Lung microvascular endothelial cell (primary cell): Measurements from ENCODE around the gene LCN9. TPM values are rescaled to one million over a fixed set of nuclear protein-coding genes. Genes with fewer than 3 reads are reported as not detected.
"Not testable (repeated sequence)": the region's sequence is repeated elsewhere in the genome, so short reads cannot be mapped to it uniquely, and the experiment has no call there.

Source experiments
- DNase-seq, 2 donors: peaks; one replicate each; pipeline versions ENCODE4 v3.0.0 to v3.0.0-alpha.2; 2010; ENCODE audit warnings: low read depth in 2 of 2
- total RNA-seq: library from RNA; depleted of rRNA; stranded (reverse); fragments of >200 nt; gene quantifications from 2 replicates; pipeline ENCODE4 v1.2.1, GENCODE V29; 2014

Gene LCN9
- total RNA-seq, 1 donor from 2014 or later: not detected

DNA sequence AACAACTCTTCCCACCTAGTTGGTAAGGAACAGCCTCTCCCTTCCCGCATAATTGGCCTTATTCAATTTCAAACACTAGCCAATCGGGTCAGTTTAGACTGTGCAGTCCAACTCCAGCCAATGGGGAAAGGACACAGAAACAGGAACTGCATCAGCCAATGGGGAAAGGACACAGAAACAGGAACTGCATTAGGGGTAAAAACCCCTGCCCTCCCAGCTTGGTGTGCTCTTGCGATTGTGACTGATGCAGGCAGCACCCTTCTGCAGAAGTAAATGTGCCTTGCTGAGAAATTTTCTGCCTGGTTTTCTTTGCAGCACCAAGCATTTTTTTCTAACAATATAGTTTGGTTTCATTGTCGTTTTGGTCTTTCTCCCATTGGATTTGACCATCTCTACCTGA is 15.2 kb upstream of the LCN9 start:
- DNase-seq: no peak

DNA sequence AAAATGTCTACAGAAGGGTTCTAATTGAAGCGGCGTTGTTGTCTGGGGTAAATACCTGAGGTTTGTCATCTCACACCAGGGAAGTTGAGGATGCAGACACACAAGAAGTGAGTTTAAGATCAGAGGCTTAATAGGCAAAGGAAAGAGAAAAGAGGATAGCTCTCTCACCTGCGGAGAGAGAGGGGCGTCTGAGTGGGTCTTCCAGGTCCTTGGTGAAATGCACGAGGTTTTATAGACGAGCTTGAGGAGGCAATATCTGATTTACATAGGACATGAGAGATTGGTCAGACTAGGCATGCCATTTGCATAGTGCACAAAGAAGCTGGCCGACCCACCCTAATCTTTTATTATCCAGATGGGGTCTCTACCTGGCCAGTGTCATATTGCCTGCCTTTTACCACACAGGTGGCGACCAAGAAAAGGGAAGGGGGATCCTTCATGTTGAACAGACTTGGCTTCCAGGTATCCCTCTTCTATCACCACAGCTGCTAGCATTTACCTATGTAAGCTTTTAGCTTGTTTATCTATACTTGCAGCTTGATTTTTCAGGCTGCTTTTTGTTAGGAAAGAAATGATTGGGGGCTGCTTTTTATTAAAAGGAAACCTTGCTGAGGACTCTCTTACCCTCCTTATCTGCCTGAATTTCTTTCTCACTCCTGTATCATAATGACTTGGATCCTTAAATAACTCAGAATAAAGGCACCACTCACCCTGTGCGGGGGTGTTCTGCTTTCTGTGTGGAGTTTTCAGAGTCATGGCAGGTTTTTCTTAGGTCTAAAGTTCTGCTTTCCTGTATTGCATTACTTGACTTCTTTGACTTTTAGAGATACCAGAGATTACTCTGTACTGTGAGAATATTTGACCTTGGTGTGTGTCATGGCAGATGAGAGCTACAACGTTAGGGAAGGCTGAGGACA is 14.4 kb upstream of the LCN9 start:
- no peak for DNase-seq

DNA sequence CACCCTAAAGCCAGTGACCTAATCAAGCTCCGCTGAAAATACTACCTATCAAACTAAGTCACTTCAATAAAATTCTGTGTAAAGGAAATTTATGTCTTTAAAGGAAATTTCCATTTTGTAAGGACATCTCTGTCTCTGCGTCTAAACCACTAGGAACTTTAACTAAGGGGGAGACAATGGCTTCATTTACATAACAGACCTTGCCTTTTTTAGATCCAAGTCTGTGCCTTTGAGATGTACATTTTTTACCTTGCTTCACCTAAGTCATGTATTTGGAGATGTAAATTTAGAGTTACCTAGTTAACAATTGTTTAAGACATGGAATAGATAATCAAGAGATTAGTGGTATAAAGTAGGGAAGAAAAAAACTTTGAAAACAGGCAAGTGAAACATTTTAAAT is 13.6 kb upstream of the LCN9 start:
- DNase-seq: no peak

DNA sequence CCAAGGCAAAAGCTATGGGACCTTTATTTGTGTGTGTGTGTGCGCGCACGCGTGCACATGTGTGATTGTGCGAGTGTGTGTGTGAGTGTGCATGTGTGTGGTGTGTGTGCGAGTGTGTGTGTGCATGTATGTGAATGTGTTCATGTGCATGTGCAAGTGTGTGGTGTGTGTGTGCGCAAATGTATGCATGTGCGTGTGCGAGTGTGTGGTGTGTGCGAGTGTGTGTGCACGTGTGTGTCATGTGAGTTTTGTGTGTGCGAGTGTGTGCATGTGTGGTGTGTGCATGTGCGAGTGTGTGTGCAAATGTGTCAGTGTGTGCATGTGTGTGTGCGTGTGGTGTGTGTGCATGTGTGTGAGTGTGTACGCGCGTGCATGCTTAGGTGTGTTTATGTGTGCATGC is 12.7 kb upstream of the LCN9 start:
- DNase-seq: no peak

DNA sequence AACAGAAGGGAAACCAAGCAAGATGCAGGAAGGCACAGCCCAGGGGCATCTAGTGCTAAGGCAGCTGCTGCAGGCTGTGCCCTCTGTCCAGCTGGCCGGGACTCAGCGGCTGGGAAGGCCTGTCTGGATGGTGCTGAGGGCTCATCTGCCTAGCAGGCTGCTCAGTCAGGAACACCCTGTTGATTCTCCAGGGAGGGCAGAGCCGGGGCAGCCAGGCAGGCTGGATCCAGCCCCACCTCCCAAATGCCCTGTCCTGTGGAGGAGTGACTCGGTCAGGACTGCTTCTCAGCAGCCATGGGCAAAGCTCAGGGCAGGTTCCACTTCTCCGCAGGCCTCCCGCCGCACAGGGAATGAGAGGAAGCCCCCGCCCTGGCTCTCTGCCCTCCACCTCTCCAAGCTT is 7.8 kb upstream of the LCN9 start:
- DNase-seq: no peak

DNA sequence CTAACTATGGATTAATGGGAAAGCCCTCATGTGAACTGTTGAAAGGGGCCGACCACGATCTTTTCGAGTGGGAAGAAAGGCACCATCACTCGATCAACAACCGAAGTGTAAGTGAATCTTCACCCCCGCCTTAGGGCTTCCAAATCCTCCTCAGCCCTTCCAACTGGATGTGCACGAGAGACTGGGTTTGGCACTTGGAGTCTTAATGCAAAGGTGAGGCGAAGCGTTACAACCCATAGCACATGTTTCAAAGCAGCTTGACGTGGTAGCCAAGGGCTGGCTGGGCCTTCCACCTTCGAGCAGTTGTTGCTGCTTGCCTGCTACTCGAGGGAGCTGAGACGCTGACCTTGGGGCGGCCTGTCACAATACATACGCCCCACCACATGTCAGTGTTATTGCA is 5.7 kb upstream of the LCN9 start:
- DNase-seq: no peak

DNA sequence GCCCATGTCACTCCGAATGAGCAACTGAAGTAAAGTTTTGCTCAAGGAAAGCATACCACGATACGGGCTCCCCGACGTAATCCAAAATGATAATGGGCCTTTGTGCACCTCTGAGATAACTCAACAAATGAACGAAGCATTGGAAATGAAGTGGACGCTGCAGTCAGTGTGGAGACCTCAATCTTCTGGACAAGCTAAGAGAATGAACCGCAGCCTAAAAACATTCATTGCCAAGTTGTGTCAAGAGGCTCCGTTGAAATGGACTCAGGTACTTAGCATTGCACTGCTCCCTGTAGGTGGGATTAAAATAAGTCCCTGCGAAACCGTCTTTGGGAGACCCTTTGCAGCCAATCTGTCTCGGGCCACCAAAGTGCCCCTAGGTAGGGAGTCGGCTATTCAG is 3.9 kb upstream of the LCN9 start:
- no peak for DNase-seq

DNA sequence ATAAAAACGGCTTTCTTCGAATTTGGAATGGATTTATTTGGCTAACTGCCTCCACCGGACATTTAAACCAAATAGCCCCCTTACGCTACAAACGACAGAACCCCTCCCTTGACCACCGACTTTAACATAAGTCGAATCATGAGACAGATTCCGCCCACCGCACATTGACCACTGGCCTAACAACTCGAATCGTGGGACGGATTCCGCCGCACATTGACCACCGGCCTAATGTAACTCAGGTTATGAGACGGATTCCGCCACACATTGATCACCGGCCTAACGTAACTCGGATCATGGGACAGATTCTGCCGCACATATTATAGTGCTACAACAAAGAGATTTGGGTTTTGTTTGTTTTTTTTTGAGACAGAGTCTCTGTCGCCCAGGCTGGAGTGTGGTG is 2.7 kb upstream of the LCN9 start:
- no peak for DNase-seq

DNA sequence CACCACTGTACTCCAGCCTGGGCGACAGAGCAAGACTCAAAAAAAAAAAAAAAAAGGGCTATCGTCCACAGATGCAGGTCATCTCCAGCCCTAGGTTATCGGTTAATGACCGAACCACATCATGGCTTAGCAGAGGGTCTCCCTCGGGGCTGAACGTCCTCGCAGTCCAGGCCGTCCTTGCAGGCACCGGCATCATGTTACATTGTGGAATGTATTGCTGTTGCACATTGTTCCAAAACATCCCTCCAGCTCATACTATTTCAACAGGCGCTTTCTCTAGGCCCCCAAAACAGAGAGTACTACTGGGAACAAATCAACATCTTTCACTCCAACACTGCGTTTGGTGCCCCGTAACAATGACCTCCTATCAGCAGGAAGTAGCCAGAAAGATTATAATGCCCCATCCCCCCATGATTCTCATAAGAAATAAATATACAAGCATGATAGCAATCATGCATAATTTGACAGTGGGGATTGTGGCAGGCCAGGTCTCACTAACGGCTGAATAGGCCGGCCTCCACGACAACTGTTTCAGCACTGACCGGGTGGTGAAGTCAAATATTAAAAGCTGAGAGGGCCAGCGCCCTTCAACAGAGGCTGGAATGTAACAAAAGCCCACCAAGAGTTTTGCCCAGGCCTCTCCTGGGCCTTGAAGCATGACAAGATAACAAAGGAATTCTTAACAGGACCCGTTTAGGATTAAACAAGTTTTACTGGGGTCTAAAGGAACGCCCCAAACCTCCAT is 1.1 kb upstream of the LCN9 start:
- no peak for DNase-seq

DNA sequence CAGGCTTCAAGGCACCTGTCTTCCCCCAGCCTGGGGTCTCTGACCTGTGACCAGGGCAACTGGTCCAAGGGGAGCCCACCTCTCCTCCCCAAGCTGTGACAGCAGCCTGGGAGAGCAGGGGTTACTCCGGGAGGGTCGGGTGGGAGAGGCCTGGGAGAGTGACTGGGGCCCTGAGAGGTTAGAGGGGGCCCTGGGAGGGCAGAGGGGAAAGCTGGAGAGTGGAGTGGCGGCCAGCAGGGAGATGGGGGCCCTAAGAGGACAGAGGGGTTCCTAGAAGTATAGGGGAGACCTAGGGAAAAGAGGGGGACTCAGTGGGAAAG is 302 bp downstream of the LCN9 start:
- no peak for DNase-seq

DNA sequence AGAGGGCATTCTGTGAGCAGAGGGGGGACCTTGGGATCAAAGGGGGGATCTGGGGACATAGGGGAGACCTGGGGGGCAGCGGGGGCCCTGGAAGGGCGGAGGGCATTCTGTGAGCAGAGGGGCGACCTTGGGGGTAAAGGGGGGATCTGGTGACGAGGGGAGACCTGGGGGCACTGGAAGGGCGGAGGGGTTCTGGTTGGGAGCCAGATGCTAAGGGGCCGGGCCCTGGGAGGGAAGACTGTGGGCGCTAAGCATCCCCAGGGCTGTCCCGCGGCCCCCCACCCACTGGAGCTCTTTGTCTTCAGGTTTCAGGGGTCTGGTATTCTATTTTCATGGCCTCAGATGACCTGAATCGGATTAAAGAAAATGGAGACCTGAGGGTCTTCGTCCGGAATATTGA is 748 bp downstream of the LCN9 start:
- no peak for DNase-seq

DNA sequence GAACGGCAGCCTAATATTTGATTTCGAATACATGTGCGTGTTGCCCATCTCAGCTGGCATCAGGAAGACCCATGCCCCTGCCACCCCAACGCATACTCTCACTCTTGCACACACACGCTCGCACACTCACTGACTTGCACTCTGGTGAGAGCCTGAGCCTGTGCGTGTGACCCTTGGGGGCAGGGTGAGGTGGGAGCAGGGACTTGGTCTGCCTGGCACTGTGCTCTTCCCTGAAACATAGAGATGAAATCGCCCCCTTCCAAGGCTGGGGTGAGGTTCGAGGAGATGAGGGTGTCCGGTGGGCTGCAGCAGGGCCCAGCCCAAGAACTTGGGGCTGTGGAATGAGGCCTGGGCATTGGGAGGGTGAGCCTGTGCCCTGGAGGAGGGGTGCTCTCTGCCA is 1.2 kb downstream of the LCN9 start:
- no peak for DNase-seq

DNA sequence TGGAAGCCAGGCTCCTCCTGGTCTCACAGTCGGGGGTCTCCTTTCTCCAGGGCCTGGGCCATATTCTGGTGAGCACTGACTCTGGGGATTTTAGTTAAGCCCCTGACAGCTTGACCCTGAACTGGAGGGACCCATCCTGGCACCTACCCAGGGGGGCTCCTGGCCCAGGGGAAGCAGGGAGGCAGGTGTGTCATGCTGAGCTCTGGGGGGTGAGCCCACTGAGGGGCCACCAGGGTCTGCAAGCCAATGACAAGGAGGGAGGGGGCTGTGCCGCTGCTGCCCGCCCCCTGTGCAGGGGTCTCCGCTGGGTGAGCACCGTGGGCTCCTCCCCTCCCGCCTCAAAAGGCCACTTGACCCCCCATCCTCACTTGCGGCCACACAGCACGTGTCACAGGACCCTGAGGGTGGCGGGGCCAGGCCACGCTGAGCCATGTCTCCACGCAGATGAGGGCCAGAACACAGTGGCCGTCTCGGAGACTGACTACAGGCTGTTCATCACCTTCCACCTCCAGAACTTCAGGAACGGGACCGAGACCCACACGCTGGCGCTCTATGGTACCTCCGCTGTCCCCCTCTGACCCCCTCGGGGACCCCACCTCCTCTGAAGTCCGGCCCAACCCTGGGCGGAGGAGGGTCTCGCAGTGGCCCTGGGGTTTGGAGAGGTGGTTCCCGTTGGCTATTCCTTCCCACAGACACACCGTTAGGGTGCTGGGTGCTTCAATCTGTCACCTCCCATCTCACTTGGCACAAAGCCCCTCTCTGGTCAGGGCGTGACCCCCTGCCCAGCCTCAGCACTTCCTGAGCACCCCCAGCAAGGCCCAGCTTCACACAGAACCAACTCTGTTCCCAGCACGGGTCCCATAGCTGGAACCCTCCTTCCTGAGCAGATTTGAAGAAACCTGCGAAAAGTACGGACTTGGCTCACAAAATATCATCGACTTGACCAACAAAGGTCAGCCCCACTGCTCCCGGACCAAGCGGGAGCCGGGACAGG is 2.0 kb downstream of the LCN9 start:
- no peak for DNase-seq

DNA sequence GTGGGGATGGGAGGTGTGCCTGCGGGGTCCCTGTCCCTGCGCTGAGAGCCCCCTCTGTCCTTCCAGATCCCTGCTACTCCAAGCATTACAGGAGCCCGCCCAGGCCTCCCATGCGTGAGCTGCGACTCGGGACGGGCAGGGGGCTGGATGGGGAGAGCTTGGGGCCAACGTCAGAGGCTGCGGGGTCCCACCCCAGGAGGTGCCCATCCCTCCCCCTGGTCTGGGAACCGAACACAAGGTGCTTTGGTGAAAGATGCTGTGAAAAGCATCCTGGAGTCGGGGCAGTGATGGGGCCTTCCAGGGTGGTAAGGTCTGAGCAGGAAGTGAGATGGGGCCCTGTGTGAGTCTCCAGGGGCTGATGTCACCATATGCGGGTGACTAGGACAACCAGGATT is 2.7 kb downstream of the LCN9 start:
- no peak for DNase-seq

DNA sequence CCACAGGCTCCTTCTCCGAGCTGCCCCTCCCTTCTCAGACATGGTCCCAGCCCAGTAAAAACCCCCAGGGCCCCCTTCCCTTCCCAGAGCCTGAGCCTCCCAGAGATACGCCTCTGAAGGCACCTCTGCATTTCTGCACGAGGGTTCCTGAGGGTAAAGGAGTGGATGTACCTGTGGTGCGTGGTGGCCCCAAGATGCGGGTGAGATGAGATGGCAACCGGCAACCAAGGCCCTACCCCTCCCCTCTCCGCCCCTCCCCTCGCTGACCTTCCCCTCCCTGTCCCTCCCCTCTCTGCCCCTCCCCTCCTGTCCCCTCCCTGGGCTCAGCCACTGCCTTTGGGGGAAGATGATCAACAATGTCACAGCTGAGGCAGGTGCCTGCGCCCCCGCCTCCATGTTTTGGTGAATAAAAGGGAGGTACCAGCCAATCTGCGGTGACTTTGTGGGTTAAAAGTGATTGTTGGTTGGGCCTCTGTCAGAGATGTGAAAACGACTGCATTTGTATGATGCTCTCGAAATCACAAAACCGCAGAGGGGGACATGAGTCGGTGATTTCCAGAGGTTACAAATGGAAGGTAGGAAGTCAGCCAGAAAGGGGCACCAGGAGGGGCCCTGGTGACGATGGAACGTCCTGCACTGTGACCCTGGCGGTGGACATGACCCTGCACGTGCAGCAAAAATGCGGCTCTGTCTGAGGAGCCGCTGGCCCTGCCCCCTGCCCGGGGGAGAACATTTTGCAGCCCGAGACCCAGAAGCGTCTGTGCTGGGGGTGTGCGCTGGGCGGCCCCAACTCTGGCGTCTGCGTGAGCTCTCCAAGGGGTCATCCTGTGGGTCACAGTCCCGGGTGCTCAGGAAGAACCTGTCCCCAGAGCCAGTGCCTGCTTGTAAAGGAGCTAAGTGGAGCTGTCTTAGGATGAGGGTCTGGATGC is 3.7 kb downstream of the LCN9 start:
- no peak for DNase-seq

DNA sequence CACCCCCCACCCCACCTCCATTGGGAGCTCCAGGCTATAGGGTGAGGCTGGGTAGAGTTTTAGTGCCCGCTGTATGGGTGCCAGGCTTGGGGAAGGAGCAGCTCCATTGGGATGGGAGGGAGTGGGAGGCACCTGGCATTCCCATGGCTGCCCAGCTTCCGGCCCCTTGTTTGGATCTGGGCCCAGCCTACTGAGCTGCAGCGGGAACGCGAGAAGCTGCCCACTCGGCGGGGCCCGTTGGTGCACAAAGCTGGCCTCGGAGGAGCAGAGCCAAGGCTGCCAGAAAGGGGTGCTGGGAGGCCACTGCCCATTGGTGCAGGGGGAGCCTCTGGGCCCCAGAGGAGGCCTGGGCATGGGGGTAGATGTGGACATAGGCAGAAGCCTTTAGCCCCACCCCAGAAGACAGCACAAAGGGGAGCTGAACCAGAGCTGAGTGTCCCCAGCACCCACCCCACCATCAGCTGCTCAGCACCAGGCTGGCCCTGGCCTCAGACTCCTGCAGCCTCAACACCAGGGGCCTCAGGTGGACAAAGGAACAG is 4.4 kb downstream of the LCN9 start:
- DNase-seq: no peak

DNA sequence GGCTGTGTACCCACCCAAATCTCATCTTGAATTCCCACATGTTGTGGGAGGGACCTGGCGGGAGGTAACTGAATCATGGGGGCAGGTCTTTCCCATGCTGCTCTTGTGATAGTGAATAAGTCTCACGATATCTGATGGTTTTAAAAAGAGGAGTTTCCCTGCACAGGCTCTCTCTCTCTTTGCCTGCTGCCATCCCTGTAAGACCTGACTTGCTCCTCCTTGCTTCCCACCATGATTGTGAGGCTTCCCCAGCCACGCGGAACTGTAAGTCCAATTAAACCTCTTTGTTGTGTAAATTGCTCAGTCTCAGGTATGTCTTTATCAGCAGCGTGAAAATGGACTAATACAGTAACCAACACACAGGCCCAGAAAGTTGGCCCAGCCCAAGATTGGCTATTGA is 5.9 kb downstream of the LCN9 start:
- DNase-seq: not testable (repeated sequence)

DNA sequence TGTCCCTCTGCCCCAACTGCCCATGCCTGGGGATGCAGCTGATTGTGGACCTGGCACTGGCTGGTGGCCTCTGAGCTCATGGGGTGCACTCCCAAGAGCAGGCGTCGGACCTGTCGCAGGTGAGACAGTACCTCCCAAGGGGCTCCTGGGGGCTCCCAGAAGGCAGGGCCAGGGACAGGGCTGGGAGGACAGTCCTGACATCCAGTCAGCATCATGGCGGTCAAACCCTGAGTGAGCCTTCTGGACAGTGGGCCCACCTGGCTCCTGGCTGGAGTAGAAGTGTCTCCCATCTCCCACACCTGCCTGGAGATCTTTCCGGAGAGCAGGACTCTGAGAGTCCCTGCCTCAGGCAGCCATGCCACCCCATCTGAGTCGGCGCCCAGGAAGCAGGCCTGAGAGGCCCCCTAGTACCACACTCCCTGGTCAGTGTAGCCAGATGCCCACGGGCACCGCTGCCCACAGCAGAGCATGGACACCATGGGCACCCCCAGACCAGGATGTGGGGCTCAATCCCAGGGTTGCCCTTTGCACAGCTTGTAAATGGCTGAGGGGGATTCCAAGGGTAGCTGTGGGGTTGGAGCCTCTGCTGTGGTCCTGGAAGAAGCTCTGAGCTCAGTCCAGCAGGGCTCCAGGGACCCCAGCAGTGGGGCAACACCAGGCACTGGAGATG is 6.6 kb downstream of the LCN9 start:
- no peak for DNase-seq

DNA sequence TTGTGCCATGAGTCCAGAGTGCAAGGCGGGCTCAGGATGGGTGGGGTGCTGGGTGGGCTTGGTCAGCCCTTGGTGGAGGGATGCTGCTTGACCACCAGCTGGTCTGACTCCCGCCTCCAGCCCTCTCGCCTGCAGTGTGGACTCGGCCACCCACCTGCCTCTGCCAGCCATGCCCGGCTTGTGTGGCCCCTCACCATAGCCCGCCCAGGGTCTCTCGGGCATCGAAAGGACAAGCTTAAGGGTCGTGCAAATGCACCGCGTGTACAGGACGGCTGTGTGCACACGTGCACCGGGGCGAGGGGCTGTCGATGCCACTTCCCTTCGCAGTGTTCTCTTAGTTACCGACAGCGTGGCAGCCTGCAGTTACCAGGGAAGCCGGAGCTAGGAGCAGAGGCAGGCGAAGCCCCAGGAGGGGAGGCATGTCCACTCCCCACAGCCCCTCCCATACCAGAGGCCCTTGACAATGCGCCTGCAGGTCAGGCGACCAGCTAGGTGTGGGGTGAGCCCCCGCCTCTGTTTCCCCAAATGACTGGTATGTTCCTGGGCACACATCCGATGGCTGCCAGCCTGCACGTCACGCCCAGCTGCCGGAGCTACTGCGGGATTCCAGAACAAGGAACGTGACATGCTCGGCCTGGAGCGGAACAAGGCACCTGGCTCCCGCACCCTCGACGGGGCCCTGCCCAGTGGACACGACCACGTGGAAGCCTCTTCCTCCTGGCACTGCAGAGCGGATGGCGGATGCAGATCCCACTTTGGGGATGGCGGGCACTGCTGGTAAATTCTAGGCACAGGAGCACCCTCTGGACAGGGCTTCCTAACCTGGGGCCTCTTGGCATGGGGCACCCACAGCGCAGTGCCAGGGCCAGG is 7.8 kb downstream of the LCN9 start:
- no peak for DNase-seq
